GM21447 (cell line): ENCODE results near the gene LAMTOR2.

Experiments
- ATAC-seq: cut with Tn5 transposase; IDR thresholded peaks from one replicate; pipeline ENCODE4 v1.9.1; 2021; ENCODE audit not compliant: unreplicated experiment

The LAMTOR2 gene

GRCh38 chr1:156074661-156075060, 20.1 kb downstream of the LAMTOR2 start:
- ATAC-seq: no peak

- no peak for ATAC-seq
Observed at GRCh38 chr1:156075162-156075561, 20.6 kb downstream of the LAMTOR2 start.

DNA sequence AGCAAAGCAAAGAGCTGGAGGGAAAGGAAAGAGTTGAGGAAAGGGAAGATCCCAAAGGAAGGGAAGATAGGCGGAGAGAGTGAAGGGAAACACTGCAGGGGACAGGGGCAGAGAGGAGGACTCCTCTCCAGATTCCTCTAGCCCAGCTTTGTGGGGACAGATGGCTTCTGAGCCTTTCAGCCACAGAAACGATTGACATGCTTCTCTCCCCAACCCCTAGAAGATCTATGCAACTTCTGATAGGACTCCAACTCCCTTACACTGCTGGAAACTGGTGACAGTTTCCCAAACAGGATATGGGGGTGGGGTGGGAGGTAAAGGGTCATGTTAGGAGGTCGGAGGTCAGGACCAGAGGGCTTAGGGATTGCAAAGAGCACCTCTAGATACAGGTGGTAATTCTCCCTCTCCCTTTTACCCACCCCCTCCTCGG, 21.2 kb downstream of the LAMTOR2 start:
- ATAC-seq: no peak

- ATAC-seq: no peak
Observed at GRCh38 chr1:156076609-156077429, 22.2 kb downstream of the LAMTOR2 start.

GRCh38 chr1:156077430-156077760, 22.8 kb downstream of the LAMTOR2 start:
- ATAC-seq: no peak

GRCh38 chr1:156078728-156079127, 24.1 kb downstream of the LAMTOR2 start:
- ATAC-seq: no peak

GRCh38 chr1:156079762-156080161, 25.2 kb downstream of the LAMTOR2 start:
- no peak for ATAC-seq

- no peak for ATAC-seq
Observed at GRCh38 chr1:156080241-156080862, 25.8 kb downstream of the LAMTOR2 start.

GRCh38 chr1:156080863-156081179, 26.2 kb downstream of the LAMTOR2 start:
- ATAC-seq: no peak

GRCh38 chr1:156081180-156081916, 26.8 kb downstream of the LAMTOR2 start:
- ATAC-seq: no peak

- ATAC-seq: no peak
Observed at GRCh38 chr1:156081917-156082308, 27.3 kb downstream of the LAMTOR2 start.

DNA sequence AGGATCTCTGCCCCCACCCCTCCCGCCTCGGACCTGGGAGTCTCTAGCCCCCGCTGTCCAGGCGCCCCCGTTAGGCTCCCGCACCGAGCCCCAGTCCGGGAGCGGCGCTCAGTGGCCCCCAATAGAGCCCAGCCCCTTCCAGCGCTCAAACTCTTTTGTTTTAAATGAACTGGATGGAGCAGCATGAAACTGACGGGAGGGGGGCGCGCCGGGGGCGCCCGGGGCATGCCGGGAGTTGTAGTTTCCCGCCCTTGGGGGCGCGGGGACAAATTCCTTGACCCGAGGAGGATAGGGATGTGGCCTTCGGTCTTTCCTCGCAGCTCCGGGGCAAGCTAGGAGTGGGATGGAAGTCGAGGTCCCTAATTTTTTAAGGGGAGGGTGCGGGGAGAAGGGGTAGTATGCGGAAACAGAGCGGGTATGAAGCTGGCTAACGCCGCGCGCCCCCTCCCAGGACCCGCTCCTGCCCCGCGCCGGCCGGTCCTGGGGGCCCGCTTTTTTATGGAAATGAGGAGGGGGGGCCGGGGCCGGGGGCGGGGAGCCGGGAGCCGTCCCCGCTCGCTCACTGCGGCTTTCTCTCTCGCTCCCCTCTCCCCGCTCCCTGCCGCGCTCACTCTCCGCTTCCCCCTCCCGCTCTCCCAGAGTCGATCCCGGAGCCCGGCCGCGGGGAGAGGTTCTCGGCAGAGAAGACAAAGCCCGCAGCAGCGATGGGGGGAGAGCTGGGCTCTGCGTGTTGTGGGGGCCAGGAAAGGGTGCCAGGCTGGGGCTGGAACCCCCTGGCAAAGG, 27.9 kb downstream of the LAMTOR2 start, which contains the start of gene MEX3A:
MEX3A (minus strand) TSS at position 157 of the 783 bp plus-strand sequence. CDS start 467 bp downstream, outside the sequence.
- ATAC-seq: no peak

GRCh38 chr1:156083800-156084790, 29.5 kb downstream of the LAMTOR2 start:
- ATAC-seq: no peak

DNA sequence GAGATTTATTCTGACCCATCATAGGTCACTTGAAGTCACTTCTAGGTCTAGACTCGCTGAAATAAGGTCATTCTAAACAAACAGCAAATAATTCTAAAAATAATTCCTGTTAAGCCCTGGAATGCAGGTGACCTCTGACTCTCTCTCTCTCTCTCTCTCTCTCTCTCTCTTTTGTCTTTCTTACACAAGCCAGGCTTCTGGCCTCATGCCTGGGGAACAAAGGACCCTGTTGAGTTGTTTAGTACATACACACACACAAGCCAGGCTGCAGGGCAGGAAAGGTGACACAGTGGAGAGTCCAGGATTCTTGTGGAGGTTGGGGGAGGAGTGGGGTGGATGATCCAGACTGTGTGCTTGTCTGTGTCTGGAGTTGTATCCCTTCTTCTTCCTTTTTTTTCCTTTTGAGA, 31.7 kb downstream of the LAMTOR2 start:
- no peak for ATAC-seq

DNA sequence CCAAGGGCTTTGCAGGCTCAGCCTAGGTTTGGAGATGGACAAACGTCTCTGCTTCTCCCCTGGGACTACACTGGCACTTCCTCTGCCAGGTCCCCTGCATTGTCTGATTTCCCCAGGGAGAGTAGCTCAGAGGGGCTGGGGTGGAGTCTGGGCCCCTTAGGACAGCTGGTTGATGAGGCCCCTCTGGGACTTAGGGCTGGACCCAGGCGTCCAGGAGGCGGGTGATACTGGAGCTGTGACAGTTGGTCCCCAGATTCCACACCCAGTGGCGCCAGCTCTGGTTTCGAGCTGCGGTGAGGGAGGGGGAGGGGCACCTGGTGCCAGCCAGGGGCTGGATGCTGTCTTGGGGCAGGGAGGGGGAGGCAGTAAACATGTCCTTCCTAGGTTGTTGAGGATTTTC, 35.1 kb downstream of the LAMTOR2 start:
- no peak for ATAC-seq

DNA sequence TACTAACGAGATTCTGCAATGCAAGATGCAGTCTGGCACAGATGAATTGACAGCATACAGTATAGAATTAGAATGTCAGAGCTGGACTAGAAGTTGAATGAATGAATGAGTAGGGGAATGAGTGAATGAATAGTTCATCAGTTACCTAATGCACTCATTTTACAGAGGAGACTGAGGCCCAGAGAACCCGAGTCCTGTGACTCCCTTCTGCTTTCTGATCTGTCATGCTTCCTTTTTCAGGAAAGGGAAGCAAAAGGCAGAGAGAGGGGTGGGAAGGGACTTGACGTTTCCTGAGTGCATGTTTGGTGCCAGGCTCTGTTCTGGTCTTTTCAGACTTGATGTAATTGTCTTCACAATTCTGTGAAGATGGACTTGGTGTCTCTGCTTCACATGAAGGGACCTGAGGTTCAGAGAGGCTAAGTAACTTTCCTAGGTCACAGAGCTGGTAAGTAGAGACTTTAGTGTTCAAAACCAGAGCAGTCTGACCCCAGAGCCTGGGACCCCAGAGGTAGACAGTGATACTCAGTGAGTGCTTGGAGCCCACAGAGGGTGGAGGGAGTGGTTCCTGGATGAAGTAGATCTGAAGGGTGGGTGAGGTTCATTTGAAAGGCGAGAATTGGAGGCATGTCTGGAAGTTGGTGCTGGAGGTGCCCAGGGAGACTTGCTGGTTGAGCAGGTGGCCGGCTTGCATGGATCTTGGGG, 35.7 kb downstream of the LAMTOR2 start:
- ATAC-seq: no peak

DNA sequence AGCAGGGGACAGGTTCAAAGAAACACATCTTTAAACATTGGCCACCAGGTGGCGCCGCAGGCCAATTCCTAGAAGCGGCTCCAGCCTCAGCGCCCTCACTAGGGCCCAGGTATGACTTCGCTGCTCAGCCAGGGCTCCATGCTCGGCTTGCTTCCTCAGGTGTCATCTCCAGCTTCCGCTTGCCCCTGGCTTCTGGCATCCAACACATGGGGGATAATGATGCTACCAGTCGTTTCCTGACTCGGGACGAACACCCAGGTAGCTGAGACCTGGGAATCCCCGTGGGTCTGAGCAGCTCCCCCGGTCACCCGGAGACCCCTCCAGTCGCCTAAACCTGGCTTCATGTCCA, 36.2 kb downstream of the LAMTOR2 start:
- ATAC-seq: no peak

DNA sequence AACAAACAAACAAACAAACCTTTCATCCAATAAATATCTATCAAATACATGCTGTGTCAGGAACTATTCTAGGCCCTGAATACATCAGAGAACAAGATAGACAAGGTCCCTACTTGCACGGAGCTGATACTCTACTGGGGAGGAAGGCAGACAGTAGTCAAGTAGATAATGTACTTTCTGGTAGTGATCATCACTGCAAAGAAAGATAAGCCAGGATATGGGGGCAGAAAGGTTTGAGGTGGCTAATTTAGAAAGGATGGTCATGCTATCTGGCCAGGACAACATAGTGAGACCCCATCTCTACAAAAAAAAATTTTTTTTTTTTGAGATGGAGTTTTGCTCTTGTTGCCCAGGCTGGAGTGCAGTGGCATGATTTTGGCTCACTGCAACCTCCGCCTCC, 37.0 kb downstream of the LAMTOR2 start:
- ATAC-seq: no peak

DNA sequence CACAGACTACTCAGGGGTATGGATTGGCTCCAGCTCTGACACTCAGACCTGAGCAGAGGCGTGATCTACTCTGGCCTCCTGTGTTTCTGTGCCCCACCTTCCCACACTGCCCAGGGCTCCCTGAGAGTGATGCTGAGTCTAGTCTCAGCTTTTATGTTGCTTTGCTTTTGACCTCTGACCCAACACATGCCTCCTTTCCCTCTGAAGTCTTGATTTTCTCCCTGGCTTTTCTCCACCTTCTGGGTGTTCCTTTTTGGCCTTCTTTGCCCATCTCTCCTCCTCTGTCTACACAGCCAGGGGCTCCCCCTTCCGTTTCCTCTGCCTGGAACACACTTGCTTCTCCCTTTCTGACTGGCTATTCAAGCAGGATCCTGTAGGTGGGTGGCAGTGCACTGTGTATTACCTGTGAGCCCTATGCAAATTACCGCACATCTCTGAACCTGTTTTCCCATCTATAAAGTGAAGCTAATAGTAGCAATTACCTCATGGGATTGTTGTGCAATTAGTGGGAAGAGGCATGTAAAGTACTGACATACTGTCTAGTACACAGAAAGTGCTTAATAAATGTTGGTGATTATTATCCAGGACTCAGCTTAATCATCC, 41.4 kb downstream of the LAMTOR2 start:
- ATAC-seq: no peak
